Ascending aorta (tissue), 2 donors: ENCODE results near the gene PTX3. TPM values are rescaled to one million over a fixed set of nuclear protein-coding genes. Genes with fewer than 3 reads are reported as not detected.

Source experiments
- DNase-seq, 2 donors: peaks; one replicate each; pipeline ENCODE4 v3.0.0-alpha.2; 2019; ENCODE audit warnings: low spot score in 2 of 2
- H3K27ac ChIP-seq, 2 donors: fragments of 200-600 bp; sonication (generic); one replicate each; pipeline ENCODE4 v1.5.1; 2016 to 2017; ENCODE audit warnings: mild to moderate bottlenecking in 1 of 2
- H3K27me3 ChIP-seq: fragments of 200-600 bp; sonication (generic); one replicate; pipeline ENCODE4 v1.5.1; 2017
- H3K36me3 ChIP-seq, 2 donors: fragments of 200-600 bp; sonication (generic); one replicate each; pipeline ENCODE4 v1.5.1; 2016
- H3K4me1 ChIP-seq, 2 donors: fragments of 200-600 bp; sonication (generic); one replicate each; pipeline ENCODE4 v1.5.1; 2016 to 2017; ENCODE audit warnings: mild to moderate bottlenecking in 1 of 2
- H3K4me3 ChIP-seq, 2 donors: fragments of 200-600 bp; sonication (generic); one replicate each; pipeline ENCODE4 v1.5.1; 2016 to 2017; ENCODE audit warnings: mild to moderate bottlenecking in 1 of 2
- H3K9me3 ChIP-seq, 2 donors: fragments of 200-600 bp; sonication (generic); one replicate each; pipeline ENCODE4 v1.5.1; 2016
- CTCF ChIP-seq, 3 experiments: fragments of 200-600 bp in 2 of 3; fragments of 450-650 bp in 1 of 3; sonication (generic) in 2 of 3; IDR thresholded peaks; one replicate each; pipeline ENCODE4 v1.5.1; 2016 to 2019; ENCODE audit warnings: antibody characterized with exemption in 3 of 3, mild to moderate bottlenecking in 1 of 3, moderate library complexity in 1 of 3
- intact Hi-C: fragments of 100-400 bp; cut with DNase I; formaldehyde crosslinking; loops from one replicate; pipeline ENCODE4 v1.15.1; 2023
- total RNA-seq: library from RNA; depleted of rRNA; stranded (reverse); fragments of >200 nt; gene quantifications from one replicate; pipeline ENCODE4 v1.1.0, GENCODE V29; 2016

The PTX3 gene
- total RNA-seq, 1 donor from 2014 or later: 9.2 TPM

- Histone ChIP-seq H3K27ac (no peak overlapping the region), H3K9me3 (no peaks in the 10 kb centered on the region), H3K4me3 (no peak overlapping the region), H3K27me3 (no peaks in the 10 kb centered on the region), H3K4me1 (no peaks in the 10 kb centered on the region), H3K36me3 (no peaks in the 10 kb centered on the region)
- no peak for TF ChIP-seq CTCF (IDR thresholded peaks at IDR 0.05)
- no peak for DNase-seq
- intact Hi-C loops: loop anchor here (5.0 kb wide), 1 partner anchor 284 kb away; no protein-coding TSS in a partner anchor
Measured at GRCh38 chr3:157491136-157491535, 54.5 kb downstream of the PTX3 start.

Other genes starting within 250 kb of the PTX3 start
- gene VEPH1, start 66.6 kb downstream of the PTX3 start, total RNA-seq: 2.2 TPM